Neural cell (in vitro differentiated cells): ENCODE data around the gene SUPT3H.

Experiments
- TF ChIP-seq, protein P1 (sequence below): fragments of 450-650 bp; IDR thresholded peaks from 2 replicates; pipeline ENCODE4 v1.5.1; 2014; ENCODE audit warnings: antibody characterized with exemption, mild to moderate bottlenecking, moderate library complexity; ENCODE audit not compliant: poor library complexity, severe bottlenecking
- TF ChIP-seq, protein P2 (sequence below): IDR thresholded peaks from 2 replicates; pipeline ENCODE4 v1.6.1; 2012; ENCODE audit warnings: borderline replicate concordance

GRCh38 chr6:45371924-45372573 is 5.7 kb downstream of the SUPT3H start:
- TF ChIP-seq, protein P1, sequence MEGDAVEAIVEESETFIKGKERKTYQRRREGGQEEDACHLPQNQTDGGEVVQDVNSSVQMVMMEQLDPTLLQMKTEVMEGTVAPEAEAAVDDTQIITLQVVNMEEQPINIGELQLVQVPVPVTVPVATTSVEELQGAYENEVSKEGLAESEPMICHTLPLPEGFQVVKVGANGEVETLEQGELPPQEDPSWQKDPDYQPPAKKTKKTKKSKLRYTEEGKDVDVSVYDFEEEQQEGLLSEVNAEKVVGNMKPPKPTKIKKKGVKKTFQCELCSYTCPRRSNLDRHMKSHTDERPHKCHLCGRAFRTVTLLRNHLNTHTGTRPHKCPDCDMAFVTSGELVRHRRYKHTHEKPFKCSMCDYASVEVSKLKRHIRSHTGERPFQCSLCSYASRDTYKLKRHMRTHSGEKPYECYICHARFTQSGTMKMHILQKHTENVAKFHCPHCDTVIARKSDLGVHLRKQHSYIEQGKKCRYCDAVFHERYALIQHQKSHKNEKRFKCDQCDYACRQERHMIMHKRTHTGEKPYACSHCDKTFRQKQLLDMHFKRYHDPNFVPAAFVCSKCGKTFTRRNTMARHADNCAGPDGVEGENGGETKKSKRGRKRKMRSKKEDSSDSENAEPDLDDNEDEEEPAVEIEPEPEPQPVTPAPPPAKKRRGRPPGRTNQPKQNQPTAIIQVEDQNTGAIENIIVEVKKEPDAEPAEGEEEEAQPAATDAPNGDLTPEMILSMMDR = no peak
- TF ChIP-seq, protein P2, sequence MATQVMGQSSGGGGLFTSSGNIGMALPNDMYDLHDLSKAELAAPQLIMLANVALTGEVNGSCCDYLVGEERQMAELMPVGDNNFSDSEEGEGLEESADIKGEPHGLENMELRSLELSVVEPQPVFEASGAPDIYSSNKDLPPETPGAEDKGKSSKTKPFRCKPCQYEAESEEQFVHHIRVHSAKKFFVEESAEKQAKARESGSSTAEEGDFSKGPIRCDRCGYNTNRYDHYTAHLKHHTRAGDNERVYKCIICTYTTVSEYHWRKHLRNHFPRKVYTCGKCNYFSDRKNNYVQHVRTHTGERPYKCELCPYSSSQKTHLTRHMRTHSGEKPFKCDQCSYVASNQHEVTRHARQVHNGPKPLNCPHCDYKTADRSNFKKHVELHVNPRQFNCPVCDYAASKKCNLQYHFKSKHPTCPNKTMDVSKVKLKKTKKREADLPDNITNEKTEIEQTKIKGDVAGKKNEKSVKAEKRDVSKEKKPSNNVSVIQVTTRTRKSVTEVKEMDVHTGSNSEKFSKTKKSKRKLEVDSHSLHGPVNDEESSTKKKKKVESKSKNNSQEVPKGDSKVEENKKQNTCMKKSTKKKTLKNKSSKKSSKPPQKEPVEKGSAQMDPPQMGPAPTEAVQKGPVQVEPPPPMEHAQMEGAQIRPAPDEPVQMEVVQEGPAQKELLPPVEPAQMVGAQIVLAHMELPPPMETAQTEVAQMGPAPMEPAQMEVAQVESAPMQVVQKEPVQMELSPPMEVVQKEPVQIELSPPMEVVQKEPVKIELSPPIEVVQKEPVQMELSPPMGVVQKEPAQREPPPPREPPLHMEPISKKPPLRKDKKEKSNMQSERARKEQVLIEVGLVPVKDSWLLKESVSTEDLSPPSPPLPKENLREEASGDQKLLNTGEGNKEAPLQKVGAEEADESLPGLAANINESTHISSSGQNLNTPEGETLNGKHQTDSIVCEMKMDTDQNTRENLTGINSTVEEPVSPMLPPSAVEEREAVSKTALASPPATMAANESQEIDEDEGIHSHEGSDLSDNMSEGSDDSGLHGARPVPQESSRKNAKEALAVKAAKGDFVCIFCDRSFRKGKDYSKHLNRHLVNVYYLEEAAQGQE = no peak
